ENCODE data around the gene MARS2.
"Not testable (repeated sequence)": the region's sequence is repeated elsewhere in the genome, so short reads cannot be mapped to it uniquely, and the experiment has no call there.

Gene MARS2

GRCh38 chr2:197707316-197708213 is 2.4 kb downstream of the MARS2 start:
- no peak for DNase-seq

GRCh38 chr2:197708331-197708730 is 3.2 kb downstream of the MARS2 start:
- no peak for DNase-seq

GRCh38 chr2:197709140-197709539 is 4.0 kb downstream of the MARS2 start:
- DNase-seq = not testable (repeated sequence)

- DNase-seq = no peak
Measured at GRCh38 chr2:197710424-197711042, 5.4 kb downstream of the MARS2 start.

GRCh38 chr2:197711578-197711977 is 6.4 kb downstream of the MARS2 start:
- no peak for DNase-seq

- no peak for DNase-seq
Measured at GRCh38 chr2:197713271-197713670, 8.1 kb downstream of the MARS2 start.

GRCh38 chr2:197717863-197718262 is 12.7 kb downstream of the MARS2 start:
- DNase-seq = no peak

GRCh38 chr2:197727011-197727410 is 21.8 kb downstream of the MARS2 start:
- DNase-seq = no peak

- DNase-seq = not testable (repeated sequence)
Measured at GRCh38 chr2:197728555-197729544, 23.7 kb downstream of the MARS2 start.

GRCh38 chr2:197740200-197740599 is 35.0 kb downstream of the MARS2 start:
- no peak for DNase-seq
